T-cell (primary cell): ENCODE measurements around the gene KRT6B. TPM values are rescaled to one million over a fixed set of nuclear protein-coding genes. Genes with fewer than 3 reads are reported as not detected.
"Not testable (repeated sequence)": the region's sequence is repeated elsewhere in the genome, so short reads cannot be mapped to it uniquely, and the experiment has no call there.

ENCODE experiments used
- ATAC-seq, 4 experiments: fragments of 200-7000 bp in 3 of 4; fragments of 150-1000 bp in 1 of 4; cut with Tn5 transposase; replicated peaks in 1 of 4; 1 replicate in 3 of 4; 2 replicates in 1 of 4; pipeline ENCODE4 v1.10.0; 2021; ENCODE audit warnings: moderate library complexity in 3 of 4, mild to moderate bottlenecking in 2 of 4, moderate number of reproducible peaks in 1 of 4
- CTCF ChIA-PET, 2 donors: fragments of 300-600 bp; sonication (Branson Sonifier 250); formaldehyde crosslinking; loops; one replicate each; lab custom pipeline; 2022; ENCODE audit warnings: antibody characterized with exemption in 2 of 2; lab: Charles Lee
- POLR2A ChIA-PET, 2 donors: fragments of 300-600 bp; sonication (Branson Sonifier 250); formaldehyde crosslinking; loops; one replicate each; lab custom pipeline; 2022; ENCODE audit warnings: antibody characterized with exemption in 2 of 2; lab: Charles Lee
- DNase-seq, 35 experiments: peaks; one replicate each; pipeline versions ENCODE4 v3.0.0 to v3.0.0-alpha.2; 2013 to 2023
- H3K27ac ChIP-seq: one replicate; pipeline ENCODE4 v1.5.1; 2013; ENCODE audit warnings: low read length
- H3K27me3 ChIP-seq, 2 experiments: replicated peaks in 1 of 2; 1 replicate in 1 of 2; 2 replicates in 1 of 2; pipeline versions ENCODE4 v1.6.1 to v1.7.0; 2013; ENCODE audit warnings: low read length in 1 of 2, mixed read lengths in 1 of 2; ENCODE audit not compliant: control insufficient read depth in 2 of 2, insufficient read depth in 2 of 2; ENCODE audit errors: extremely low read depth in 1 of 2
- H3K36me3 ChIP-seq, 2 donors: 1 replicate in 1 of 2; 2 replicates in 1 of 2; pipeline versions ENCODE4 v1.6.1 to v1.7.0; 2013; ENCODE audit warnings: low read length in 1 of 2; ENCODE audit not compliant: control insufficient read depth in 2 of 2, insufficient read depth in 1 of 2; ENCODE audit errors: extremely low read depth in 1 of 2
- H3K4me1 ChIP-seq, 2 experiments: 1 replicate in 1 of 2; 2 replicates in 1 of 2; pipeline versions ENCODE4 v1.6.1 to v1.7.0; 2013; ENCODE audit warnings: low read length in 2 of 2, mixed read lengths in 1 of 2; ENCODE audit not compliant: insufficient read depth in 2 of 2, control insufficient read depth in 1 of 2; ENCODE audit errors: extremely low read depth in 1 of 2
- H3K4me3 ChIP-seq, 2 donors: 1 replicate in 1 of 2; 2 replicates in 1 of 2; pipeline versions ENCODE4 v1.5.1 to v1.7.0; 2013; ENCODE audit warnings: mild to moderate bottlenecking in 2 of 2, low read length in 1 of 2, moderate library complexity in 1 of 2; ENCODE audit not compliant: control insufficient read depth in 1 of 2; ENCODE audit errors: extremely low read depth in 1 of 2
- H3K9me3 ChIP-seq: 2 replicates; pipeline ENCODE4 v1.7.0; 2013
- H3K27ac Mint-ChIP-seq, 2 donors: one replicate each; pipeline ENCODE4 v1.8.0; 2020 to 2021; ENCODE audit warnings: mild to moderate bottlenecking in 2 of 2, mixed read lengths in 2 of 2
- H3K27me3 Mint-ChIP-seq, 2 donors: one replicate each; pipeline ENCODE4 v1.8.0; 2021 to 2022; ENCODE audit warnings: mixed read lengths in 2 of 2
- H3K36me3 Mint-ChIP-seq: one replicate; pipeline ENCODE4 v1.8.0; 2021; ENCODE audit warnings: mixed read lengths
- H3K4me1 Mint-ChIP-seq, 3 donors: one replicate each; pipeline ENCODE4 v1.8.0; 2020 to 2022; ENCODE audit warnings: mixed read lengths in 3 of 3, mild to moderate bottlenecking in 1 of 3
- H3K4me3 Mint-ChIP-seq, 3 donors: one replicate each; pipeline ENCODE4 v1.8.0; 2020 to 2022; ENCODE audit warnings: mild to moderate bottlenecking in 3 of 3, mixed read lengths in 3 of 3, moderate library complexity in 3 of 3
- H3K9me3 Mint-ChIP-seq, 3 donors: one replicate each; pipeline ENCODE4 v1.8.0; 2020 to 2022; ENCODE audit warnings: mixed read lengths in 3 of 3
- WGBS: methylation state at CpG from one replicate; pipeline ENCODE4 v1.1.5; 2013; ENCODE audit warnings: missing lambda C conversion rate; ENCODE audit not compliant: insufficient coverage; 5-methylcytosine and 5-hydroxymethylcytosine counted together
- total RNA-seq, 35 experiments: library from RNA in 6 of 35; stranded (reverse) in 6 of 35; fragments of 120-200 nt in 1 of 35; gene quantifications; one replicate each; pipeline versions ENCODE4 v1.2.1 to v1.2.4 and lab custom pipeline; 2013 to 2026

KRT6B gene
- total RNA-seq, 5 donors from 2014 or later (not counting 1 experiment from before 2014, with no cell fraction given) = not detected

GRCh38 chr12:52413202-52413601 is 38.7 kb downstream of the KRT6B start:
- Mint-ChIP-seq H3K4me3 (no peak overlapping the region), H3K27me3 (peaks cover 6 to 16% of the 10 kb centered on the region in 2 donors), H3K36me3 (no peaks in the 10 kb centered on the region), H3K4me1 (no peaks in the 10 kb centered on the region), H3K27ac (no peak overlapping the region), H3K9me3 (no peaks in the 10 kb centered on the region)
- 54% methylated on average over 3 of the region's 4 CpGs for WGBS
- H3K4me1 ChIP-seq = no peaks in the 10 kb centered on the region
- ATAC-seq (no peak), DNase-seq (no peak)
- H3K36me3 ChIP-seq = no peaks in the 10 kb centered on the region
- ChIA-PET POLR2A (no interaction called here), CTCF (no interaction called here)
- H3K27me3 ChIP-seq = peaks cover 0 to 21% of the 10 kb centered on the region in 2 experiments
- no peaks in the 10 kb centered on the region for H3K9me3 ChIP-seq
- no peak overlapping the region for H3K4me3 ChIP-seq
- no peak overlapping the region for H3K27ac ChIP-seq

- H3K9me3 ChIP-seq = no peaks in the 10 kb centered on the region
- Mint-ChIP-seq H3K4me1 (no peaks in the 10 kb centered on the region), H3K36me3 (no peaks in the 10 kb centered on the region), H3K27me3 (peaks cover 10 to 20% of the 10 kb centered on the region in 2 donors), H3K27ac (no peak overlapping the region), H3K9me3 (no peaks in the 10 kb centered on the region), H3K4me3 (no peak overlapping the region)
- 81% methylated on average over 5 of the region's 10 CpGs for WGBS
- CTCF ChIA-PET = no interaction called here
- H3K4me1 ChIP-seq = no peaks in the 10 kb centered on the region
- peaks cover 0 to 28% of the 10 kb centered on the region in 2 experiments for H3K27me3 ChIP-seq
- no peak overlapping the region for H3K27ac ChIP-seq
- DNase-seq = no peak
- ATAC-seq = no peak
- no peaks in the 10 kb centered on the region for H3K36me3 ChIP-seq
- POLR2A ChIA-PET = no interaction called here
- H3K4me3 ChIP-seq = no peak overlapping the region
These were observed 40.1 kb downstream of the KRT6B start for GRCh38 chr12:52411815-52412214.

- no CpG with 5 or more reads among the region's 1 CpG for WGBS
- H3K4me1 Mint-ChIP-seq, H3K36me3 Mint-ChIP-seq, H3K4me3 ChIP-seq, H3K4me3 Mint-ChIP-seq, POLR2A ChIA-PET, CTCF ChIA-PET, H3K36me3 ChIP-seq, H3K9me3 Mint-ChIP-seq, ATAC-seq, DNase-seq, H3K27ac Mint-ChIP-seq, H3K4me1 ChIP-seq, H3K9me3 ChIP-seq, H3K27ac ChIP-seq: not testable (repeated sequence)
- peaks cover 0 to 28% of the 10 kb centered on the region in 2 experiments for H3K27me3 ChIP-seq
- peaks cover 10 to 17% of the 10 kb centered on the region in 2 donors for H3K27me3 Mint-ChIP-seq
These were observed 41.2 kb downstream of the KRT6B start for GRCh38 chr12:52410589-52411248.

GRCh38 chr12:52407918-52408317 is 44.0 kb downstream of the KRT6B start:
- no peak overlapping the region for H3K27ac Mint-ChIP-seq
- WGBS = 68% methylated on average over 4 of the region's 5 CpGs
- H3K9me3 Mint-ChIP-seq = no peaks in the 10 kb centered on the region
- CTCF ChIA-PET = no interaction called here
- POLR2A ChIA-PET = no interaction called here
- ATAC-seq (no peak), DNase-seq (no peak)
- H3K4me1 ChIP-seq = no peaks in the 10 kb centered on the region
- H3K27me3 ChIP-seq = peaks cover 0 to 29% of the 10 kb centered on the region in 2 experiments
- no peaks in the 10 kb centered on the region for H3K36me3 Mint-ChIP-seq
- H3K36me3 ChIP-seq = no peaks in the 10 kb centered on the region
- H3K4me1 Mint-ChIP-seq = no peaks in the 10 kb centered on the region
- no peaks in the 10 kb centered on the region for H3K9me3 ChIP-seq
- H3K27me3 Mint-ChIP-seq = peaks cover 9 to 11% of the 10 kb centered on the region in 2 donors
- H3K4me3 Mint-ChIP-seq = no peak overlapping the region
- H3K27ac ChIP-seq = no peak overlapping the region
- no peak overlapping the region for H3K4me3 ChIP-seq

- Mint-ChIP-seq H3K9me3 (no peaks in the 10 kb centered on the region), H3K4me3 (no peak within 1 kb of the TSS), H3K27ac (no peak within 1 kb of the TSS), H3K27me3 (peaks cover 9 to 14% of the 10 kb centered on the region in 2 donors), H3K36me3 (no peaks in the 10 kb centered on the region), H3K4me1 (no peaks in the 10 kb centered on the region)
- H3K27me3 ChIP-seq = peaks cover 0 to 18% of the 10 kb centered on the region in 2 experiments
- no peaks in the 10 kb centered on the region for H3K4me1 ChIP-seq
- ATAC-seq (no peak), DNase-seq (no peak)
- 78% methylated on average over 9 of the region's 14 CpGs for WGBS
- no peak within 1 kb of the TSS for H3K4me3 ChIP-seq
- CTCF ChIA-PET = interaction anchor here in 1 of 2 donors (0.6 kb wide), 1 partner anchor 127 kb away, joined by 5 read pairs; no protein-coding TSS in a partner anchor
- H3K36me3 ChIP-seq = no peaks in the 10 kb centered on the region
- H3K9me3 ChIP-seq = no peaks in the 10 kb centered on the region
- POLR2A ChIA-PET = interaction anchor here in 1 of 2 donors (0.6 kb wide), 1 partner anchor 534 kb away, joined by 3 read pairs; no protein-coding TSS in a partner anchor
- H3K27ac ChIP-seq = no peak within 1 kb of the TSS
These were observed 46.0 kb downstream of the KRT6B start, which contains the start of gene KRT82 for GRCh38 chr12:52405922-52406385. TSS of gene KRT82 (minus strand) at chr12:52406335. CDS start at chr12:52406277, 58 bp downstream.

- Histone ChIP-seq H3K27ac (no peak overlapping the region), H3K4me1 (no peaks in the 10 kb centered on the region), H3K9me3 (no peaks in the 10 kb centered on the region), H3K4me3 (no peak overlapping the region), H3K27me3 (peaks cover 0 to 27% of the 10 kb centered on the region in 2 experiments), H3K36me3 (no peaks in the 10 kb centered on the region)
- Mint-ChIP-seq H3K4me1 (no peaks in the 10 kb centered on the region), H3K27ac (no peak overlapping the region), H3K4me3 (no peak overlapping the region), H3K36me3 (no peaks in the 10 kb centered on the region), H3K27me3 (peaks cover 9 to 18% of the 10 kb centered on the region in 2 donors), H3K9me3 (no peaks in the 10 kb centered on the region)
- DNase-seq = no peak
- WGBS = no CpG with 5 or more reads among the region's 3 CpGs
- no peak for ATAC-seq
- POLR2A ChIA-PET = interaction anchor here in 1 of 2 donors (0.7 kb wide), 1 partner anchor 96 kb away, joined by 3 read pairs; no protein-coding TSS in a partner anchor
- CTCF ChIA-PET = no interaction called here
These were observed 47.0 kb downstream of the KRT6B start for GRCh38 chr12:52404951-52405350.
